ENCODE results near the gene SYT1. TPM values are rescaled to one million over a fixed set of nuclear protein-coding genes. Genes with fewer than 3 reads are reported as not detected.
A peak's percentile ranks its signal among the peaks of the same experiment; 100 is the strongest.

SYT1 gene
- total RNA-seq, 1 donor from 2014 or later, result 8.4 TPM

DNA sequence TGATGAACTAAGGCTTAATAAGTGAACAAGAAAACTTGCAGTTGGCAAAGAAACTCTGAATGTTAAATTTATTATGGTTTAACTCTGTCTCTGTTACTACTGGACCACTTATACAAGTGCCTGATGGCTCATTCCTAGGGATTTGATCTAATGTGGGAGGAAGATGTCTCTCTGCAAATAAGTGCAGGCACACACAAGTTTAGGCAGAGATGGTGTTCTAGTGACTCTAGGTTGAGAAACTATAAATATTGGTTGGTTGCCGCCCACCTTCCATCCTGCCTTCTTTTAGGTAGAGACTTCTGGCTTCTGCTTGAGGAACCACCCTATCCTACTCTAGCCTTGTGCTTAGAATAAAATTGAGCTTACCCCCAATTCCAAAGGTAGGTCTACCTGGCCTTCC, 570.0 kb downstream of the SYT1 start:
- DNase-seq (ENCODE audit: low spot score), result no peak

DNA sequence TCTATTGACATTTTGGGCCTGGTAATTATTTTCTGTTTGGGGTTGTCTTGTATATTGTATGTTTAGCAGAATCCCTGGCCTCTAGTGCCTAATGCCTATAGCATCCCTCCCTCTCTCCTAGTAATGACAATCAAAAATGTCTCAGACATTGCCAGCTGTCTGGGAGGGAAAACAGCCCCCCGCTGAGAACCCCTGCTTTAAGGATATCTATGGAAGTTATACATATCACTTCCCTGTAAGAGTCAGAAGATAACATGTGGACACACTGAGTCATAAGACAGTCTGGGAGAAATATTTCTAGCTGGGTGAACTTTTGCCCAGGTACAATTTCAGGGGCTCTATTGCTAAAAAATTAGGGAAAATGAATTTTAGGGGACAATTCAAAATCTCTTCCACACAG, 571.2 kb downstream of the SYT1 start:
- no peak for DNase-seq (ENCODE audit: low spot score)

DNA sequence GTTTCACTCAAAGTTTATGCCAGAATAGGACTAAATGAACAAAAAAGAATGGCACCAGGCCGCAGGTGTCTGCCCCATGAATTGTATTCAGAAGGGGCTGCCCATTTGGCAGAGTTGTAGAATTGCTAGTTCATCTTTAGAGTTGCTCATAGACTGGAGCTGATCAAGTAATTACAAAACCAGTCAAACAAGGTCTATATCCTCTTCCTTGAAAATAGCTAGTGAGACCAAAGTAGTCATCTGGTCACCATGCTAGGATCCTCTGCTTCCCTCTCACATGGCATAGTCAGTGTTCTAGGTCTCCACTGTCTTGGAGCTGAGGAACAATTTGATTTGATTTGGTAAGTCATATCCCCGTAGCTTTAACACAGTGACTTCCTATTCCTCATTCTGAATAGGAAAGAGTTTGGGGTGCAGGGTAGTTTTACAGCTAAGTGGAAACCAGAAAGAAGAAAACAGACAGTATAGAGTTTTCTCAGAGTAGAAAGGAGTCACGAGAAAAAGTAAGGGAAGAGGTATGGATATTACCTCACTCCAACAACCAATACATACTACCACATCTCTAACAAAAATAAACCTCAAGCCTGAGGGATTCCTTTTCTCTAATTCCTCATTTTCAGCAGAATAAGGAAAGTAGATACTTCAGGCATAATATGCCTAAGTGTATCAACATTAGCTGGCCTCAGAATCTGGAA, 574.1 kb downstream of the SYT1 start:
- no peak for DNase-seq (ENCODE audit: low spot score)

DNA sequence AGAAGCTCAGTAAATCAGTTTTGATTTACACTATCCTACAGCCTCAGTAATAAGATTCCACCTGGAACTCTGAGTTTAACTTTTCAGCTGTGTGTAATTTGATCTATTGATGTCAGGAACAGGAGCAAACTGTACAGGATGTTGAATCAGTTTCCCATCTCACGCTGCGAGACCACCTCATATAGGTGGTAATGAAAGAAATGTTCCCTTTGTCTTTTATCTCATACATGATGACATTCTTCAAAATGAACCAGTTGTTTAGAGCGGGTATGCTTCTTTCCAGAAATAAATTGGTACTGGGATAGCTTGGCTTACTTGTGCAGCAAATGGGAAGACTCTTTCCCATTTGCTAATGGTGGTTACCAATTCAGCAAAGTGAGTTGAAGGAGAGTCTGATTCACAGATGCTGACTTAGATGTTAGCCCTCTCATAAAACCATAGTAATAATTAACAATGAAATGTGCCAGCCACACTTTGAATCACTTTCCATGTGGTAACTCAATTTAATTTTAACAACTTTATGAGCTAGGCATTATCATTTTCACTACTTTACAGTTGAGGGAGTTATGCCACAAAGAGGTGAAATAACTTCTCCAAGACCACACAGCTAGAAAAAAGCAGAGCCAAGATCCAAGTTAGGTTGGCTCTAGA, 574.7 kb downstream of the SYT1 start:
- no peak for DNase-seq (ENCODE audit: low spot score)

DNA sequence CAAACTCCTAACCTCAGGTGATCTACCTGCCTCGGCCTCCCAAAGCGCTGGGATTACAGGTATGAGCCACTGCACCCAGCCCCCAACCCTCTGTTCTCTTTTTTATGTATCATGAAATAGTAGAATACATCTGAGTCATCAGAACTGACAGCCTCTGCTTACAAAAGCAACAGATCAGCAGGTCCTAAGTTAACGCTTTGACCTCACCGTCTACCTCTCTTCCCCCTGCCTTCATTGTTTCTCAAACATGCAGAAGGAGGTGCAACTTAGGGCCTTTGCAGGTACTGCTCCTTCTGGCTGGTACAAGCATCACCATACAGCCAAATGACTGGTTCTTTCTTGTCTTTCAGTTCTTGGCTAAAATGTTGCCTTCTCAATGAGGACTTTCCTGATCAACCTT, 577.0 kb downstream of the SYT1 start:
- DNase-seq (ENCODE audit: low spot score), result no peak

DNA sequence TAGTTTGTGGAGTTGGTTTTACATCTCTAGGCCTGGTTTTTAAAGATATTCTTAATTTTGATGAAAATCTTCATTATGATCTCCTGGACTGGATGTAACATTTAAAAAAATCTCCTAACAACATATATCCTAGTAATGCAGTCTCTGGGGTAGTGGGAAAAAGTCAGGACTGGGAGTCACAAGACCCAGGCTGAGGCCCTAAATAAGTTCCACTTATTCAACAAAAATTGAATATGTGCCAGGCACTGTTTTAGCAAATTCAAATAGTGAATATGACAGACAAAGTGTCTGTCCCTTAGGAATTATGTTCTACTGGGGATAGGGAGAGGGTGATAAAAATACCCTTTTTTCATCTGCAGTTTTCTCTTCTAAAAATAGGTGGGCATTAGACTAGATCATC, 577.8 kb downstream of the SYT1 start:
- DNase-seq (ENCODE audit: low spot score), result peak; percentile 41

DNA sequence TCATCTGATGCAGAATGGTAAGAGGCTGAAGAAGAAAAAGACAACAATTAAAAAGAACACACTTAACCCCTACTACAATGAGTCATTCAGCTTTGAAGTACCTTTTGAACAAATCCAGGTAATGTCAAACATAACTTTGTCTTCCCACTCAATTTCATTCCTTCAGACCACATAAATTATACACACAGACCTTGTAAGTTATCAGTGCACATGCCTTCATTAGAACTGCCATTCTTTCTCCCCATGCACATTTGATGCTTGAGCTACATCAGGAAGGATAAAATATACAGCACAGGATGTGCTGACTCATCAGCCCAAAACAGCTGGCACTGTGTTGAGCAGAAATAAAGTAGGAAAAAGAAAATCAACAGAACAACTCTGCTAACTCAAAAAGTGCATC, 579.5 kb downstream of the SYT1 start:
- peak; percentile 74 for DNase-seq (ENCODE audit: low spot score)

DNA sequence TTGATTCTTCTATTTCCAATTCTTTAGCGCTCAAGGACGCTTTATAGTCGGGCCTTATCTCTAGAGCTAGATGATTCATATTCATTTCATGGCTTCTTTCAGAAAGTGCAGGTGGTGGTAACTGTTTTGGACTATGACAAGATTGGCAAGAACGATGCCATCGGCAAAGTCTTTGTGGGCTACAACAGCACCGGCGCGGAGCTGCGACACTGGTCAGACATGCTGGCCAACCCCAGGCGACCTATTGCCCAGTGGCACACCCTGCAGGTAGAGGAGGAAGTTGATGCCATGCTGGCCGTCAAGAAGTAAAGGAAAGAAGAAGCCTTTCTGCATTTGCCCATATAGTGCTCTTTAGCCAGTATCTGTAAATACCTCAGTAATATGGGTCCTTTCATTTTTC, 584.2 kb downstream of the SYT1 start:
- no peak for DNase-seq (ENCODE audit: low spot score)

DNA sequence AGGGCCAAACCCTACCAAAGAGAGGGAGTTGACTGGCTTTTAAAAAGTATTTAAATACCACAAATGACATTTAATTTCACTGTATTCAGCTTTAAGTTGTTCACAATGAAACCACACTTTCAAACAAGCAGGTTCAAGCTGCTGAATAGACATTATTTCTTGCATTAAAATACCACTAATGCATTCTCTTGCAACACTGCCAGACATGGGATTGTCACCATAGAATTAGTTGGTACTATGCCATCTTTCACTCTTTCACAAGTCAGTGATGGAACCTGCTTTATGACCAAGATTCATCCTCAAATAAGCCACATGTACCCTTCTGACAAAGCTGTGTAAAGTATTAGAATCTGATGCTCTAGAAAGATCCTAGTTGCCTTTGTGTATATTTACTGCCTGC, 586.8 kb downstream of the SYT1 start:
- no peak for DNase-seq (ENCODE audit: low spot score)

DNA sequence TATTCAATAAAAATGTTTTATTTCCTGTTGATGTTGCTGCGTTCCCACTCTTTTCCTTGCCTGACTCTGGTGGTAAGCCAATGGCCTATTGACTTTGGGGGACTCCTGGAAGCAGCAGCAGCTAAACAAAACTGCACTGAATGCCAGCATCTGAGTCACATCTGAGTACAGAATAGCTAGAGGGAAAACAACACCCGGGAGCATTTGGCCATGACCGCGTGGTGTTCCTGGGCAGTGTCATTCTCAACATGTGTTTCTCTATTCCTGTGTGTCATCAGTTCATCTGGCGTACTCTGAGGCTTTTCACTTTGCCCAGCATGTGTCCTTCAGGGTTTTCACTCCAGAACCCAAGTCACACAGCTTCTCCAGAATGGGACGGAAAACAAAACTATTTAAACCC, 587.4 kb downstream of the SYT1 start:
- peak; percentile 64 for DNase-seq (ENCODE audit: low spot score)

DNA sequence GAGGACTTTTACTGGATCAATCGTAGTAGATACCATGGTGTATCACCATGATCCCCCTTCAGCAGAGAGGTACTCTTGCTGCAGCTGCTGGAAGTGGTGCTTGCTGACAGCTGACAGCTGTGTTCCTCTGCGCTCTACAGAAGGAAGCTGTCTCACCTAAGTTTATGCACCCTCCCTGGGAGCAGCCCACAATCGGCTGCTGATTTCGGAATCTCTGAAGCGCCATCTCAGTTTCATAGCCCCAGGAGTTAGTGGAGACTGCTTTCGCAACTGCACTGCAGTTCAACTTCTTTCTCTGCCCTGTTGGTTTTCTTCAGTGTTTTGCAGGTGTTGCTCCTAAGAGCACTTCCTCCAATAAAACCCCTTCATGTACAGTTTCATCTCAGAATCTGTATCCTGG, 588.3 kb downstream of the SYT1 start:
- no peak for DNase-seq (ENCODE audit: low spot score)

DNA sequence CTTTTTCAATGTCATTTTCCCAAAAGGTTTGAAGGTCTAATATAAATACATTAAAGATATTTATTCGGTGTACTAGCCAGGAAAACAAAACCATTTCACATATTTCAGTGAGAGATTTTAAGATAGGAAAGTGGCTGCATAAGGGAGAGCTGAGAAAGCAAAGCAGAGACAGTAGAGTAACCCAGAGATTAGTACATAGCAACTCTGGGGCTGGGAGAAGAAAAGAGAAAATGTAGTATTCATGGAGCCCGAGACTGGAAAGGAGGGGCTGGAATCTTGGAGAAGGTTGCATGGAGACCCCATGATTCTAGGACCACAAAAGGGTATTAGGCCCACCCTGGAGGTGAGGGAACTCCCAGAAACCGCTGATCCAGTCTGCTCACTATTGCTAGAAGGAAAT, 589.2 kb downstream of the SYT1 start:
- DNase-seq (ENCODE audit: low spot score), result peak; percentile 58

DNA sequence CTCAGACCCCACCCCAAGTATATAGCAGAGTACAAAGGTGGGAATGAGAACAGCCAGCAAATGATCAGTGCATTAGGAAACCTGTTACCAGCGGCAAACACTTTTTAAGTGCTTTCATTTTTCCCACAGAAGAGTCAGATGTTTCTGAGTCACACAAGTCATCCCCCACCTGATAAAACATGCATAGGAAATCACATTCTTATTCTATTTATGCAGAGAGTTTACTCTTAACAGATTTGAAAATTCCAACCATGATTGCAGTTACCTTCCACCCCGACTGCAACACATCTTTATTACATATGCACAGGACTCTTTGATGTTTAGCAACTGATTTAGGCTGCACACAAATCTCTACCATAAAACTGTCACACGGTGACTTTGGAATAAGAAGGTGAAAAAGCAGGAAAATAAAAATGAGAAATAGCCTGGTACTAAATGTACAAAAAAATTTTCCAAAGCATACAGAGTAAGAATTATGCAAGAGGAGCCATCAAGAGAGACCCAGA, 589.8 kb downstream of the SYT1 start:
- peak; percentile 94 for DNase-seq (ENCODE audit: low spot score)

DNA sequence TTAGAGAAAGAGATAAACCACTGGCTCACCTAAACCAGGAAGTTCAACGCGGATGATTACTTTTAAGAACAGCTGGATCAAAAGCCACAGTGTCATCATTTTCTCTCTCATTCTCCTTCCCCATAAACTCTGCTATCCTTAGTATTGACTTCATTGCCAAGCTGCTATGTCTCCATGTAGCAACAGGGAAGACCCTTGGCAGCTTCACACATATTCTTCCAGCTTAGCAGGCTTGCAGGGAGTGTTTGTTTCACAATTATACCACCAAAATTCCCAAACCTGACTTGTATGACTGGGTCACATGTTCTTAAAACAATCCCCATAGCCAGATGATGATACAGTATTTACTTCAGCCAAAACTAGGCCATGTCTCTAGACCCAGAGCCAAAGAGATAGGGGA, 590.7 kb downstream of the SYT1 start:
- peak; percentile 51 for DNase-seq (ENCODE audit: low spot score)

DNA sequence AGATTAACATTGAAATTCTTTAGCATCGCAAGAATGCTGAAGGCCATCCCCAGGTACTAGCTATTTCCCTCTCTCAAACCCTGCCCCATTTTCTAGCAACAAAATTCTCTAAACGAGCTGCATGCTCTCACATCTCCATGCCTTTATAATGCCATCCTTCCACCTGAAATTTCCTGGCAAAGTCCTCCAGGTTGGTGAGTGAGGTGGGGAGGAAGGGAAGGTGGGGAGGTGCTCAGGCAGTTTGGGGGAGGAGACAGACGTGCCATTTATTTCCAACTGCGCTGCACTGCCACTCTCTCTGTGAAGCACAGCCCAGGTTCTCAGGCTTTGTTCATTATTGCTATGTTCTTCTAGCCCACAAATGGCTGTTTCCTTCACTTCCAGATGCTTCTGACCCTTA, 617.7 kb downstream of the SYT1 start:
- DNase-seq (ENCODE audit: low spot score), result no peak

DNA sequence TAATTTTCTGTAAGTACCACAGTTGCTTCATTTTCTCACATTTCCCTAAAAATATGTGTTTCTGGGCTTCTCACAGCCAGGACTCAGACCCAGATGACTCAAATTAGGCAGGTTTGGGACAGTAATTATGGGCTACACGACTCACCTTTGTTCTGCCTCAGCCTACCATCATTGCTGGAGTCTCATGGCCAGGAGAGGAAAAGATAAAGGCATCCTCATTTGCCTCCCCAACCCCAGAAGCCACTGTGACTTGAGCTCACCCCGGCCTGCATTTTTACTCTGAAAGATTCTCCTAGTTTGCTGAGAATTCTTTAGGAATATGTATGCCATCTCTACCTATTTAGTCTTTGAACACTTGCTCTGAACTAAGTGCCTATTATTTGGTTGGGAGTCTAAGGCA, 618.3 kb downstream of the SYT1 start:
- DNase-seq (ENCODE audit: low spot score), result no peak

DNA sequence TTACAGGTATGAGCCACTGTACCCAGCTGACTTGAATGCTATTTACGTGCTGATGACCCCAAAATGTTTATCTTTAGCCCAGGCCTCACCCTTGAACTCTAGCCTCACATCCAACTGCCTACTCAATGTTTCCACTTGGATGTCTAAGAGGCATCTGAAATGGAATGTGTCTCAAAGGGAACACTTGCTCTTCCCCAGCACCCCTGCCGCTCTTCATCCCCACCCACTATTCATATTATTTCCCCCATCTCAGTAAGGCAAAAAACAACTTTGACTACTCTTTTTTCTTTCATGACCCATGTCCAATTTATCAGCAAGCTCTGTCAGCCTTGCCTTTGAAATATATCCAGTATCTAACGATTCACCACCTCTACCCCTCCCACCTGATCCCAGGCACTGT, 621.6 kb downstream of the SYT1 start:
- no peak for DNase-seq (ENCODE audit: low spot score)

DNA sequence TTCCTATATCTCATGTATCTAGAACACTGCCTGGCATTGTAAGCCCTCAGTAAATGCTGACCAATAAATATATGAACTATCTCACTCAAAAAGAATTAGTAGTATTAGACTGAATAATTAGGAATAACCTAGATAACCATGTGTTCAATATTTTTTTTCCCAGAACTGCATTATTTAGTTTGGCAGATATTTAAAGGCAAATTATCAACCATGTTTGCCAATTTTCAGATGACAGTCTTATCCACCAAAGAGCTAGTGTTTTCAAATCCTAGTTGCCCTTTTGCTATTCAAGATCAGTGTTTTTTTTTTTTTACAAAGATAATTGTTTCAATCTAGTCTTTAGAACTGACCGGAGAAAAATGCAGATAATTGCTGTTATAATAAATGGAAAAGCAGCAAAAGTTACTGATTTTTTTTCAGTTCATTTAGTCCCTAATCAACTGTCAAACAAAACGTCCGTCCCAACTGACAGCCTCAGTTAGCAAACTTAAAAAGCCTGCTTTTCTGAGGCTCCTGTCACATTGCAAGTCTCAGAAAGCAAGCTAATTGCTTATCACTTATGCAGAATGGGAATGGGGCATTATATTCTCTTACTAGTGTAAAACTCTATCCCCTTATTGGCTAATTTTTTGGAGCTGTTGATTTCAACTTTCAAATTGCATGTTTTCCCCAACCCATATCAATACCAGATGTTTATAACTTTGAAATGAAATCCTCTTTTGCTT, 623.0 kb downstream of the SYT1 start:
- no peak for DNase-seq (ENCODE audit: low spot score)

Data from umbilical cord (tissue), 2 donors.